Thyroid gland (tissue), 4 donors: ENCODE results near the gene FAM20A. TPM values are rescaled to one million over a fixed set of nuclear protein-coding genes. Genes with fewer than 3 reads are reported as not detected.

Source experiments
- DNase-seq, 2 donors: peaks; one replicate each; pipeline ENCODE4 v3.0.0-alpha.2; 2019
- H3K27ac ChIP-seq, 3 donors: fragments of 200-600 bp; sonication (generic); 1 replicate in 2 of 3; 2 replicates in 1 of 3; pipeline ENCODE4 v1.5.1; 2016 to 2019; ENCODE audit warnings: mild to moderate bottlenecking in 1 of 3, moderate library complexity in 1 of 3
- H3K27me3 ChIP-seq: fragments of 200-600 bp; sonication (generic); one replicate; pipeline ENCODE4 v1.5.1; 2019
- H3K36me3 ChIP-seq, 2 donors: fragments of 200-600 bp; sonication (generic); one replicate each; pipeline ENCODE4 v1.5.1; 2016 to 2019
- H3K4me1 ChIP-seq, 2 donors: fragments of 200-600 bp; sonication (generic); one replicate each; pipeline ENCODE4 v1.5.1; 2017 to 2019
- H3K4me3 ChIP-seq, 3 donors: fragments of 200-600 bp; sonication (generic); replicated peaks in 1 of 3; 1 replicate in 2 of 3; 2 replicates in 1 of 3; pipeline ENCODE4 v1.5.1; 2016; ENCODE audit warnings: mild to moderate bottlenecking in 1 of 3
- H3K9me3 ChIP-seq: fragments of 200-600 bp; sonication (generic); one replicate; pipeline ENCODE4 v1.5.1; 2017
- POLR2A ChIP-seq, 2 donors: fragments of 450-650 bp; IDR thresholded peaks; one replicate each; pipeline ENCODE4 v1.6.1; 2017; ENCODE audit warnings: antibody characterized with exemption in 2 of 2, mild to moderate bottlenecking in 2 of 2, moderate library complexity in 1 of 2
- WGBS, 2 donors: methylation state at CpG; one replicate each; pipeline ENCODE4 v1.1.5; 2017; 5-methylcytosine and 5-hydroxymethylcytosine counted together
- intact Hi-C: fragments of 100-400 bp; cut with DNase I; formaldehyde crosslinking; loops from one replicate; pipeline ENCODE4 v1.15.1; 2023
- total RNA-seq, 4 donors: library from RNA; depleted of rRNA; stranded (reverse); fragments of >200 nt; gene quantifications; one replicate each; pipeline ENCODE4 v1.2.3, GENCODE V29; 2016
- TF ChIP-seq, protein P1 (sequence below), 6 experiments: fragments of 200-600 bp in 3 of 6; fragments of 450-650 bp in 3 of 6; sonication (generic) in 3 of 6; IDR thresholded peaks; one replicate each; pipeline ENCODE4 v1.5.1; 2016 to 2019; ENCODE audit warnings: antibody characterized with exemption in 6 of 6, mild to moderate bottlenecking in 2 of 6, inconsistent platforms in 1 of 6, moderate library complexity in 1 of 6

FAM20A gene
- total RNA-seq, 4 donors from 2014 or later = 7.6 to 20.8 (median 14.1) TPM

DNA sequence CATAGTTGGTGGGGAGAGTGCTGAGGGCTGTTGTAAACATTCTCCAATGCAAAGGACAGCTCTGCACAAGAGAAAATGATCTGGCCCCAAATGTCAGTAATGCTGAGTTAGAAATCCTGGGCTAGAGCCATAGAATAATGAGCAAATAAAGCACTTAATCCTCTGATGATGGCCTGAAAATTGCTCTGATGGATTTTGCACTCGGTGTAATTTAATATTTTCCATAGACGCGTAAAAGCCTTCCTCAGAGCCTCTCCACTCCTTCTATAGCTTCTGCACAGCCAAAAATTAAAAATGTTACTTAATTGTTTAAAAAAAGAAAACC lies 23.7 kb downstream of the FAM20A start:
- Histone ChIP-seq H3K4me1 (peaks cover 40 to 56% of the 10 kb centered on the region in 2 donors), H3K27ac (no peak overlapping the region), H3K4me3 (no peak overlapping the region), H3K36me3 (no peaks in the 10 kb centered on the region), H3K9me3 (no peaks in the 10 kb centered on the region), H3K27me3 (no peaks in the 10 kb centered on the region)
- WGBS, 2 donors = 81 to 90% methylated on average over 3 of the region's 3 CpGs
- intact Hi-C loops = no loop called here
- TF ChIP-seq POLR2A (IDR thresholded peaks at IDR 0.05) = no peak
- TF ChIP-seq, protein P1, sequence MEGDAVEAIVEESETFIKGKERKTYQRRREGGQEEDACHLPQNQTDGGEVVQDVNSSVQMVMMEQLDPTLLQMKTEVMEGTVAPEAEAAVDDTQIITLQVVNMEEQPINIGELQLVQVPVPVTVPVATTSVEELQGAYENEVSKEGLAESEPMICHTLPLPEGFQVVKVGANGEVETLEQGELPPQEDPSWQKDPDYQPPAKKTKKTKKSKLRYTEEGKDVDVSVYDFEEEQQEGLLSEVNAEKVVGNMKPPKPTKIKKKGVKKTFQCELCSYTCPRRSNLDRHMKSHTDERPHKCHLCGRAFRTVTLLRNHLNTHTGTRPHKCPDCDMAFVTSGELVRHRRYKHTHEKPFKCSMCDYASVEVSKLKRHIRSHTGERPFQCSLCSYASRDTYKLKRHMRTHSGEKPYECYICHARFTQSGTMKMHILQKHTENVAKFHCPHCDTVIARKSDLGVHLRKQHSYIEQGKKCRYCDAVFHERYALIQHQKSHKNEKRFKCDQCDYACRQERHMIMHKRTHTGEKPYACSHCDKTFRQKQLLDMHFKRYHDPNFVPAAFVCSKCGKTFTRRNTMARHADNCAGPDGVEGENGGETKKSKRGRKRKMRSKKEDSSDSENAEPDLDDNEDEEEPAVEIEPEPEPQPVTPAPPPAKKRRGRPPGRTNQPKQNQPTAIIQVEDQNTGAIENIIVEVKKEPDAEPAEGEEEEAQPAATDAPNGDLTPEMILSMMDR (IDR thresholded peaks at IDR 0.05) = no peak
- no peak for DNase-seq

DNA sequence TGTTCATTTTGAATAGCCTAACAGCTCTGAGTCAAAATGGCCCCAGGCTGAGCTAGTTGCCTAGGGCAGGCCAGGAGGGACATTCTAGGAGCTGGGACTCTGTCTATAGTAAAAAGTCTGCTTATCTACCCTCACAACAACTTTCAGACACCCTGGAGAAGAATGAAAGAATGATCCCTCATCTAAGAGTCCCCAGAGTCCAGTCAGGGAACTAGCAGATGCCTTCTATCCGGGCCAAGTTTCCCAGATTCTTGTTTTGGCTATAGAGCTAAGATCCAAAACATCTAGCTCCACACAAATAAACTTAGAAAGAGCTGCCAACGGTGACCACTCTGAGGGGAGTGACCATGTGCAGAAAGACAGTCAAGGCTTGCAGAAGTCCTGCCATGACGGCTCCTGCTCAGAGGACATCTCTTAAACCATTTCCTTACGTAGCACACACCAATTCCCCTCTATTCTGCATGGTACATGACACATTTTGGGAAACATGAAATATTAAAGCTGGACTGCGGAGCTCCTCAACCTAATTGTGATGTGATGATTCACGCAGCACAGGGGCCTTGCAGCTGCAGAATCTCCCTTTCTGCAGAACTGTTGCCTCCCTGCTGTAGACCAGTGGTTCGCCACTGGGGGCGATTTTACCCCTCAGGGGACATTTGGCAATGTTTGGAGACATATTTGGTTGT lies 24.2 kb downstream of the FAM20A start:
- no peak for TF ChIP-seq POLR2A (IDR thresholded peaks at IDR 0.05)
- TF ChIP-seq, protein P1 (IDR thresholded peaks at IDR 0.05) = no peak
- 69 to 81% methylated on average over 7 to 8 of the region's 8 CpGs for WGBS, 2 donors
- DNase-seq = no peak
- intact Hi-C loops = no loop called here
- H3K4me3 ChIP-seq = no peak overlapping the region
- H3K36me3 ChIP-seq = no peaks in the 10 kb centered on the region
- no peaks in the 10 kb centered on the region for H3K9me3 ChIP-seq
- no peaks in the 10 kb centered on the region for H3K27me3 ChIP-seq
- peak overlapping the region in 1 of 3 donors; percentile 12 for H3K27ac ChIP-seq
- H3K4me1 ChIP-seq = peaks cover 35 to 51% of the 10 kb centered on the region in 2 donors

DNA sequence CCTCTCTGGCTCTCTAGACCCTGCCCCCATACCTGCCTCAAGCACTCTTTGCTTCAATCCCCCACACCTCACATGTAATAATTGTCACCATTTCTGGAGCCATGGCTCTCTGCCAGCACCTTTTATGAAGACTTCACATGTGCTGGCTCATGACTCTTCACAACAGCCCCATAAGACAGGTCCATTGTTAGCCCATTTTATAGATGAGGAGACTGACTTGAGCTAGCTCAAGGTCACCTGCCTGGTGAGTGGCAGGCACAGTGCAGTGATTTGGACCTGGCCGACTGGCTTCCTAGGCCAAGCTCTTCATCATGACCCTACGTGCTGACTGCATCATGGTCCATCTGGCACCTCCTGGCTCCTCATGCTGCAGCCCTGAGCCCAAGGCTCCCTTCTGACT lies 25.0 kb downstream of the FAM20A start:
- 96 to 100% methylated on average over 2 of the region's 2 CpGs for WGBS, 2 donors
- H3K4me3 ChIP-seq = no peak overlapping the region
- intact Hi-C loops = no loop called here
- peaks cover 30 to 45% of the 10 kb centered on the region in 2 donors for H3K4me1 ChIP-seq
- no peaks in the 10 kb centered on the region for H3K9me3 ChIP-seq
- DNase-seq = no peak
- H3K36me3 ChIP-seq = no peaks in the 10 kb centered on the region
- no peaks in the 10 kb centered on the region for H3K27me3 ChIP-seq
- H3K27ac ChIP-seq = peak overlapping the region in 1 of 3 donors; percentile 12
- no peak for TF ChIP-seq POLR2A (IDR thresholded peaks at IDR 0.05)
- TF ChIP-seq, protein P1 (IDR thresholded peaks at IDR 0.05) = no peak

DNA sequence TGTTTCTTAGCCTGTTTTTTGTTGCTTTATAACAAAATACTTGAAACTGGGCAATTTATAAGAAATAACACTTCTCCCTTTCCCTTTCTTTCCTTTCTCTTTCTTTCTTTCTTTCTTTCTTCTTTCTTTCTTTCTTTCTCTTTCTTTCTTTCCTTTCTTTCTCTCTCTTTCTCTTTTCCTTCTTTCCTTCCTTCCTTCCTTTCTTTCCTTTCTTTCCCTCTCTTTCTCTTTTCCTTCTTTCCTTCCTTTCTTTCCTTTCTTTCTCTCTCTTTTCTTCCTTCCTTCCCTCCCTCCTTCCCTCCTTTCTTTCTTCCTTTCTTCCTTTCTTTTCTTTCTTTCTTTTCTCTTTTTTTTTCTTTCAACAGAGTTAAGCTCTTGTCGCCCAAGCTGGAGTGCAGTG lies 27.8 kb downstream of the FAM20A start:
- 94% methylated on average over 1 of the region's 1 CpG for WGBS, 2 donors
- H3K4me1 ChIP-seq = peaks cover 4 to 26% of the 10 kb centered on the region in 2 donors
- no peak for TF ChIP-seq POLR2A (IDR thresholded peaks at IDR 0.05)
- TF ChIP-seq, protein P1 (IDR thresholded peaks at IDR 0.05) = no peak

DNA sequence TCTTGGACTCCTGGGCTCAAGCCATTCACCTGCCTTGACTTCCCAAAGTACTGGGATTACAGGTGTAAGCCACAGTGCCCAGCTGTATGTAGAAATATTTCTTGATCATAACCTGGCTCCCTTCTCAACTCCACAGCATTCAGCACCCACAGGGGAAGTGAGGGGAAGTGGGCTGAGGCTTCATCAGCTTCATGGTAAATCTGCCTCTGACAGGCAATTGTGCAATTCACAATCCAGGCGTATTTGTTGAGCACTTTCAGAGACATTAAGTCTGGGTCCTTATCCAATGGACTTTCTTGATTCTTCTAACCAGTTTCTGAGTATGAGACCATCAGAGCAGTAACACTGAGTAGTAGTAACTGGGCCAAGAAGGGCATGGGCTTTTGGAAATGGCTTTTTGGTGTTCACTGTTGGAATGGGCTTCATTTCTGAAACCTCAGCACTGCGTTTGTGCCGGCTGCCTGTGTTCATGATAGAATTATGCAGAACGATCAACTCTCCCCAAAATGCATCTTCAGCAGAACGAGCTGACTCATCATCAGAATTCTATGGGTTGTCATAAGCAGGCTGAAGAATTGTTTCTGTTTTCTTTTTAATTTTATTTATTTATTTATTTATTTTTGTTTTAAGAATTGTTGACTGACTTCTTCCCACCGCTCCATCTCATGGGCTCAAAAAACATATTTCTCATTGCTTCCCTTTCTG lies 28.9 kb downstream of the FAM20A start:
- no peak for TF ChIP-seq POLR2A (IDR thresholded peaks at IDR 0.05)
- TF ChIP-seq, protein P1 (IDR thresholded peaks at IDR 0.05) = no peak
- no peak for DNase-seq
- WGBS, 2 donors = 95 to 96% methylated on average over 6 of the region's 6 CpGs
- Histone ChIP-seq H3K36me3 (no peaks in the 10 kb centered on the region), H3K4me3 (no peak overlapping the region), H3K27me3 (no peaks in the 10 kb centered on the region), H3K27ac (no peak overlapping the region), H3K9me3 (no peaks in the 10 kb centered on the region), H3K4me1 (peaks cover 1 to 25% of the 10 kb centered on the region in 2 donors)
- intact Hi-C loops = no loop called here

More for the DNA sequence above, 27.8 kb downstream of the FAM20A start:
- Histone ChIP-seq H3K27me3 (no peaks in the 10 kb centered on the region), H3K4me3 (no peak overlapping the region), H3K36me3 (no peaks in the 10 kb centered on the region), H3K9me3 (no peaks in the 10 kb centered on the region), H3K27ac (no peak overlapping the region)
- DNase-seq = no peak
- intact Hi-C loops = no loop called here
